ENCODE measurements around the gene USP35. TPM values are rescaled to one million over a fixed set of nuclear protein-coding genes. Genes with fewer than 3 reads are reported as not detected.

Gene USP35
- total RNA-seq, 4 donors from 2014 or later = 7.1 to 14.5 (median 10.6) TPM

DNA sequence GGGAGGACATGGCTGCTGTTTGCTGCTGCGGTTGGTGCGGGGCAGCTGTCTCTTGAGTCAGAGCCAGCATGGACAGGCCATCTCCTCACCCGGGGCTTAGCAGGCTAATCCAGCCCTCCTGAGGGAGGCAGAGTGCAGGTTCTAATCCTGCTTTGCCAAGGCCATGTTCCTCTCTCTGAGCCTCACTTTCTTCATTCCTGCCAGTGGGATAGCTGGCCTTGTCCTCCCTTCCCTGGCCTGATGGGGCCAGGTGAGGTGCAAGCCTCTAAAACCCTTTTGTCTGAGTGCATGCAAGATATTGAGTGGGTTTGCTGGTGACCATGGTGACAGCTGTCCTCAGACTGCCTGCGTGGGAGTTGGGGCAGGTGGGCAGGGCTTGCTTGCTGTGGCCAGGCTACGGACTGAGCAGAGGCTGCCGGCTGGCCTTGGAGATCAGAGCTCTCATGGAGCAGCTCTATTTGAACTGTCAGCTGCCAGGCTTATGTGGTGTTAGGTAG lies 3.6 kb downstream of the USP35 start:
- TF ChIP-seq POLR2A (IDR thresholded peaks at IDR 0.05) (no peak), POLR2AphosphoS5 (IDR thresholded peaks at IDR 0.05) (no peak), EP300 (IDR thresholded peaks at IDR 0.05) (no peak)
- TF ChIP-seq, protein P1, sequence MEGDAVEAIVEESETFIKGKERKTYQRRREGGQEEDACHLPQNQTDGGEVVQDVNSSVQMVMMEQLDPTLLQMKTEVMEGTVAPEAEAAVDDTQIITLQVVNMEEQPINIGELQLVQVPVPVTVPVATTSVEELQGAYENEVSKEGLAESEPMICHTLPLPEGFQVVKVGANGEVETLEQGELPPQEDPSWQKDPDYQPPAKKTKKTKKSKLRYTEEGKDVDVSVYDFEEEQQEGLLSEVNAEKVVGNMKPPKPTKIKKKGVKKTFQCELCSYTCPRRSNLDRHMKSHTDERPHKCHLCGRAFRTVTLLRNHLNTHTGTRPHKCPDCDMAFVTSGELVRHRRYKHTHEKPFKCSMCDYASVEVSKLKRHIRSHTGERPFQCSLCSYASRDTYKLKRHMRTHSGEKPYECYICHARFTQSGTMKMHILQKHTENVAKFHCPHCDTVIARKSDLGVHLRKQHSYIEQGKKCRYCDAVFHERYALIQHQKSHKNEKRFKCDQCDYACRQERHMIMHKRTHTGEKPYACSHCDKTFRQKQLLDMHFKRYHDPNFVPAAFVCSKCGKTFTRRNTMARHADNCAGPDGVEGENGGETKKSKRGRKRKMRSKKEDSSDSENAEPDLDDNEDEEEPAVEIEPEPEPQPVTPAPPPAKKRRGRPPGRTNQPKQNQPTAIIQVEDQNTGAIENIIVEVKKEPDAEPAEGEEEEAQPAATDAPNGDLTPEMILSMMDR (IDR thresholded peaks at IDR 0.05) = no peak
- WGBS, 2 donors (ENCODE audit: low coverage in 1 of 2) = 100% methylated on average over 1 of the region's 6 CpGs; no CpG with 5 or more reads in 1 of the 2 donors
- Histone ChIP-seq H3K27ac (no peak overlapping the region), H3K9me3 (no peaks in the 10 kb centered on the region), H3K4me3 (no peak overlapping the region), H3K27me3 (no peaks in the 10 kb centered on the region), H3K4me1 (peaks cover 0 to 60% (median 17%) of the 10 kb centered on the region in 3 donors), H3K36me3 (peaks cover 0 to 9% of the 10 kb centered on the region in 2 donors)
- ATAC-seq = no peak

DNA sequence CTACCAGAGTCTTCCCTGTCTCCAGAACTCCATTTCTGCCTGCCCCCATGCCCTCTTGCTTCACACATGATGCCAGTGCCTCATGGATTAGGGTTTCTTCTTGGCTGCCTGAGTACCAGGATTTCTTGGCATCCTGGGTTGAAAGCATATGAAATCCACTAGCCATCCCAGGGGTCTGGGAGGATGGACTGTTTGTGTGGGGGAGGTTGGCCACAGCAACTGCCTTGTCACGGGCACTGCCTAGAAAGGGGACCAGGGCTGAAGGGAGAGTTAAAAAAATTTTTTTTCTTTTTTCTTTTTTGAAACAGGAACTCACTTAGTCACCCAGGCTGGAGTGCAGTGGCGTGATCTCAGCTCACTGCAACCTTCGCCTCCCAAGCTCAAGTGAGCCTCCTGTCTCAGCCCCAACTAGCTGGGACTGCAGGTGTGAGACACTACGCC lies 4.2 kb downstream of the USP35 start:
- Histone ChIP-seq H3K27me3 (no peaks in the 10 kb centered on the region), H3K9me3 (no peaks in the 10 kb centered on the region), H3K4me1 (peaks cover 0 to 54% (median 17%) of the 10 kb centered on the region in 3 donors), H3K4me3 (no peak overlapping the region), H3K27ac (no peak overlapping the region), H3K36me3 (peaks cover 0 to 16% of the 10 kb centered on the region in 2 donors)
- TF ChIP-seq EP300 (IDR thresholded peaks at IDR 0.05) = no peak
- TF ChIP-seq POLR2AphosphoS5 (IDR thresholded peaks at IDR 0.05) = no peak
- TF ChIP-seq, protein P1 (IDR thresholded peaks at IDR 0.05) = no peak
- no peak for TF ChIP-seq POLR2A (IDR thresholded peaks at IDR 0.05)
- no peak for ATAC-seq
- 77 to 92% methylated on average over 3 to 4 of the region's 4 CpGs for WGBS, 2 donors (ENCODE audit: low coverage in 1 of 2)

DNA sequence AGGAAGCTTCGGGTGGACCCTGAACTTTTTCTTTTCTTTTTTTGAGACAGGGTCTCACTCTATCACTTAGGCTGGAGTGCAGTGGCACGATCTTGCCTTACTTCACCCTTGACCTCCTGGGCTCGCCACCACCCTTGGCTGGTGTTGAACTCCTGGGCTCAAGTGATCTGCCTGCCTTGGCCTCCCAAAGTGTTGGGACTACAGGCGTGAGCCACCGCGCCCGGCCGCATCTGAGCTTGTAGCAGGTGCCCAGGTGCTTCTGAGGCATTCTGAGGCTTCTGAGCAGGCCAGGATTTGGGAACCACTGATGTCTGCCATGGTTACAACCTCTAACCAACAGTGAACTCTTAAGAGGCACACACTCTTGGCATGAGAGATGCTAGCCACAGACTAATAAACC lies 5.1 kb downstream of the USP35 start:
- H3K27ac ChIP-seq = no peak overlapping the region
- H3K36me3 ChIP-seq = peaks cover 0 to 25% of the 10 kb centered on the region in 2 donors
- 83 to 100% methylated on average over 1 to 2 of the region's 8 CpGs for WGBS, 2 donors (ENCODE audit: low coverage in 1 of 2)
- peaks cover 0 to 54% (median 17%) of the 10 kb centered on the region in 3 donors for H3K4me1 ChIP-seq
- ATAC-seq = no peak
- TF ChIP-seq POLR2A (IDR thresholded peaks at IDR 0.05) = no peak
- TF ChIP-seq EP300 (IDR thresholded peaks at IDR 0.05) = no peak
- TF ChIP-seq, protein P1 (IDR thresholded peaks at IDR 0.05) = no peak
- no peak for TF ChIP-seq POLR2AphosphoS5 (IDR thresholded peaks at IDR 0.05)
- H3K4me3 ChIP-seq = no peak overlapping the region
- H3K27me3 ChIP-seq = no peaks in the 10 kb centered on the region
- H3K9me3 ChIP-seq = no peaks in the 10 kb centered on the region

DNA sequence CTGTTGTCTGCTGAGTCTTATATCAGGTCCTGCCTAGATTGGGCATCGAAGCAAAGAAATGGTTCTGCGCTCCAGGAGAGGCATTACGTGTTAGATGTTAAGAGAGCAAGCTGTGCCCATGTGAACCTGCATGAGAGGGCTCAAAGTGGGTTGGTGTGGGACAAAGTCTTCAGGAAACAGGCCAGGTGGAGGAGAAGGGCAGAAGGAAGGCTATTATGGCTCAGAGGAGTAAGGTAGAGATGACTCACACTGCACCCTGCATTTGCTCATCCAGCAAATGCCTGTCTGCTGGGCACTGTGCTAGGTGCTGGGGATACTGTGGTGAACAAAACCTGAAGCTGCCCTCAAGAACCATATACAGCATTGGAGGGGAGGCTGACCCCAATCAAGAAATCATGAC lies 5.8 kb downstream of the USP35 start:
- Histone ChIP-seq H3K27ac (no peak overlapping the region), H3K36me3 (peaks cover 0 to 30% of the 10 kb centered on the region in 2 donors), H3K4me1 (peaks cover 0 to 47% (median 13%) of the 10 kb centered on the region in 3 donors), H3K4me3 (no peak overlapping the region), H3K27me3 (no peaks in the 10 kb centered on the region), H3K9me3 (no peaks in the 10 kb centered on the region)
- ATAC-seq = no peak
- TF ChIP-seq POLR2A (IDR thresholded peaks at IDR 0.05) (no peak), POLR2AphosphoS5 (IDR thresholded peaks at IDR 0.05) (no peak), EP300 (IDR thresholded peaks at IDR 0.05) (no peak)
- TF ChIP-seq, protein P1 (IDR thresholded peaks at IDR 0.05) = no peak
- WGBS, 2 donors (ENCODE audit: low coverage in 1 of 2) = 90% methylated on average over 2 of the region's 3 CpGs; no CpG with 5 or more reads in 1 of the 2 donors

DNA sequence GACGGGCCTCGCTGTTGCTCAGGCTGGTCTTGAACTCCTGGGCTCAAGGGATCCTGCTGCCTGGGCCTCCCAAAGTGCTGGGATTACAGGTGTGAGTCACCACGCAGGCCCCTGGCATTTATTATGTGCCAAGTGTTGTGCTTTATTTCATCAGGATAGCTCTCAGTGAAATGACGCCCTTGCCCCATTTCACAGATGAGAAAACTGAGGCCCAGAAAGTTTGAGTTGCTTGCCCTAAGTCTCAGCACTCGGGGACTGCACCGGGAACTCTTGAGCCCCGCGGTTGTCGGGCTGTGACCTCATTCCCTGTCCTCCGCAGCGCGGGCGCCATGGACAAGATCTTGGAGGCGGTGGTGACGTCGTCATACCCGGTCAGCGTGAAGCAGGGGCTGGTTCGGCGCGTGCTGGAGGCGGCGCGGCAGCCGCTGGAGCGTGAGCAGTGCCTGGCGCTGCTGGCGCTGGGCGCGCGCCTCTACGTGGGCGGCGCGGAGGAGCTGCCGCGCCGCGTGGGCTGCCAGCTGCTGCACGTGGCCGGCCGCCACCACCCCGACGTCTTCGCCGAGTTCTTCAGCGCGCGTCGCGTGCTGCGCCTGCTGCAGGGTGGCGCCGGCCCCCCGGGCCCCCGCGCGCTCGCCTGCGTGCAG lies 7.3 kb downstream of the USP35 start:
- no peak for ATAC-seq
- Histone ChIP-seq H3K4me1 (peaks cover 0 to 33% (median 3%) of the 10 kb centered on the region in 3 donors), H3K9me3 (no peaks in the 10 kb centered on the region), H3K36me3 (peaks cover 0 to 46% of the 10 kb centered on the region in 2 donors), H3K27ac (no peak overlapping the region), H3K27me3 (no peaks in the 10 kb centered on the region), H3K4me3 (no peak overlapping the region)
- WGBS, 2 donors (ENCODE audit: low coverage in 1 of 2) = no CpG with 5 or more reads among the region's 60 CpGs
- TF ChIP-seq EP300 (IDR thresholded peaks at IDR 0.05) (no peak), POLR2A (IDR thresholded peaks at IDR 0.05) (no peak), POLR2AphosphoS5 (IDR thresholded peaks at IDR 0.05) (no peak)
- TF ChIP-seq, protein P1 (IDR thresholded peaks at IDR 0.05) = no peak
